Fibroblast of skin of left biceps (primary cell): Measurements from ENCODE around the gene PEX6.

Source experiments
- DNase-seq, 2 experiments: peaks; one replicate each; pipeline ENCODE4 v3.0.0-alpha.2; 2013; ENCODE audit warnings: low read depth in 2 of 2

The PEX6 gene, protein sequence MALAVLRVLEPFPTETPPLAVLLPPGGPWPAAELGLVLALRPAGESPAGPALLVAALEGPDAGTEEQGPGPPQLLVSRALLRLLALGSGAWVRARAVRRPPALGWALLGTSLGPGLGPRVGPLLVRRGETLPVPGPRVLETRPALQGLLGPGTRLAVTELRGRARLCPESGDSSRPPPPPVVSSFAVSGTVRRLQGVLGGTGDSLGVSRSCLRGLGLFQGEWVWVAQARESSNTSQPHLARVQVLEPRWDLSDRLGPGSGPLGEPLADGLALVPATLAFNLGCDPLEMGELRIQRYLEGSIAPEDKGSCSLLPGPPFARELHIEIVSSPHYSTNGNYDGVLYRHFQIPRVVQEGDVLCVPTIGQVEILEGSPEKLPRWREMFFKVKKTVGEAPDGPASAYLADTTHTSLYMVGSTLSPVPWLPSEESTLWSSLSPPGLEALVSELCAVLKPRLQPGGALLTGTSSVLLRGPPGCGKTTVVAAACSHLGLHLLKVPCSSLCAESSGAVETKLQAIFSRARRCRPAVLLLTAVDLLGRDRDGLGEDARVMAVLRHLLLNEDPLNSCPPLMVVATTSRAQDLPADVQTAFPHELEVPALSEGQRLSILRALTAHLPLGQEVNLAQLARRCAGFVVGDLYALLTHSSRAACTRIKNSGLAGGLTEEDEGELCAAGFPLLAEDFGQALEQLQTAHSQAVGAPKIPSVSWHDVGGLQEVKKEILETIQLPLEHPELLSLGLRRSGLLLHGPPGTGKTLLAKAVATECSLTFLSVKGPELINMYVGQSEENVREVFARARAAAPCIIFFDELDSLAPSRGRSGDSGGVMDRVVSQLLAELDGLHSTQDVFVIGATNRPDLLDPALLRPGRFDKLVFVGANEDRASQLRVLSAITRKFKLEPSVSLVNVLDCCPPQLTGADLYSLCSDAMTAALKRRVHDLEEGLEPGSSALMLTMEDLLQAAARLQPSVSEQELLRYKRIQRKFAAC

GRCh38 chr6:42978839-42979522 lies at the start of gene PEX6:
Gene PEX6, minus strand, starts transcription at chr6:42979181. Its CDS starts 31 bp downstream, at chr6:42979150.
- peak; percentile 47 to 54 for DNase-seq

DNA sequence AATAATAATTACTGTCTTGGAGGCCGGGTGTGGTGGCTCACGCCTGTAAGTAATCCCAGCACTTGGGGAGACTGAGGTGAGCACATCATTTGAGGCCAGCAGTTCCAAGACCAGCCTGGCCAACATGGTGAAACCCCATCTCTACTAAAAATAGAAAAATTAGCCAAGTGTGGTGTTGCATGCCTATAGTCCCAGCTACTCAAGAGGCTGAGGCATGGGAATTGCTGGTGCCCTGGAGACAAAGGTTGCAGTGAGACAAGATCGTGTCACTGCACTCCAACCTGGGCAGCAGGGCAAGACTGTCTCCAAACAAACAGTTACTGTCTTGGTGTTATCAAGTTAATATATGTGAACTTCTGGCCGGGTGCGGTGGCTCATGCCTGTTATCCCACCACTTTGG lies 47.4 kb upstream of the PEX6 start:
- no peak for DNase-seq

DNA sequence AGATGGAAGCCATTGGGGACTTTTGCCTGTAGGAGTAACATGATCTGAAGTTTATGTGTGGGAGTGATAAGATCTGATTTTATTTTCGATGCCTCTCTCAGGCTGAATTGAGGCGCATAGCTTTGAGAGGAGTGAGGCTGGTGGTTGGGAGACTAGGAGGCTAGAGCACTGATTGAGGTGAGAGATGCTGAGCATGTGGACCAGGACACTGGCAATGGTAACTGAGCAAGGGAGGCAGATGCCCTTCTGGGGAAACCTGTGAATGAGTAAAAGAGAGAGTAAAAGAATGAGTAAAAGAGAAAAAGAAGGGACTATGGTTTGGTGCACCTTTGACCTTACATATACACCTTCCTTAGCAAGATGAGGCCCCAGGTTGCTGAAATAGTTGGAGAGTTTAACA lies 45.5 kb upstream of the PEX6 start:
- no peak for DNase-seq

GRCh38 chr6:43021270-43022047 lies 42.5 kb upstream of the PEX6 start, which contains the start of gene RRP36:
Gene RRP36, plus strand, starts transcription at chr6:43021623. Its CDS starts 32 bp downstream, at chr6:43021655.
- peak in 1 of 2 experiments; percentile 20 for DNase-seq

DNA sequence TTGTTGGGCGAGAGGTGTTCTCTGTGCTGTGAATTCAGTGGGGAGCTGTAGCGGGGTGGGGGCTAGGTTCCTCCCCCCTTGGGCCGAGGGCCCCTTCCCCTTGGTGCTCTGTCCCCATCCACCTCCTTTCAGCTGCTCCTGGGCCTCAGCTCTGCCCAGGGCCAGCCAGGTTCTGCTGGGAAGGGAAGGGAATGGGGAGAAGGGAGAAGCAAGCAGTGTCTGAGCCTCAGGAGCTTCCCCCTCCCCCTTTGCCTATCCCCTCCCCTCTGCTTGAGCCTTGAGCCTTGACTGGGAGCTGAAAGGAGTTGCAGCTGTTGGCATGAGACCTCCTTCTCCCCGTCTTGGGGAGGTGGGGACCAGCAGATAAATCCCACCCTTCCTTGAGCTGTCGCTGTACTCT lies 41.9 kb upstream of the PEX6 start:
- DNase-seq = no peak

GRCh38 chr6:43020052-43020705 lies 41.2 kb upstream of the PEX6 start:
- no peak for DNase-seq

- DNase-seq = no peak
Measured at GRCh38 chr6:43019152-43019551, 40.2 kb upstream of the PEX6 start.

DNA sequence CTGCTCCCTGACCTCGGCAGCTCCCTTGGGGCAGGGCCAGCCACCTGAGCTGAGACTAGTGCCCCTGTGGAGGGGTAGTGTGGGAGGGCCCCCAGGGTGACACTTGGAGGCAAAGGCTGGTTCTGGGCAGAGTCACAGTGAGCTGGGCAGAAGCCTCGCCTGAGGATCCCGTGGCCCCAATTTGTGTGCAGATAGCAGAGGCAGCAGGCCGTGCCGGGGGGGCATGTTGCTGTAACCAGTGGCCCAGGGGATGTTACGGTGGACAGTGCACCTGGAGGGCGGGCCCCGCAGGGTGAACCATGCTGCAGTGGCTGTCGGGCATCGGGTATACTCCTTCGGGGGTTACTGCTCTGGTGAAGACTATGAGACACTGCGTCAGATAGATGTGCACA lies 38.0 kb upstream of the PEX6 start:
- no peak for DNase-seq

DNA sequence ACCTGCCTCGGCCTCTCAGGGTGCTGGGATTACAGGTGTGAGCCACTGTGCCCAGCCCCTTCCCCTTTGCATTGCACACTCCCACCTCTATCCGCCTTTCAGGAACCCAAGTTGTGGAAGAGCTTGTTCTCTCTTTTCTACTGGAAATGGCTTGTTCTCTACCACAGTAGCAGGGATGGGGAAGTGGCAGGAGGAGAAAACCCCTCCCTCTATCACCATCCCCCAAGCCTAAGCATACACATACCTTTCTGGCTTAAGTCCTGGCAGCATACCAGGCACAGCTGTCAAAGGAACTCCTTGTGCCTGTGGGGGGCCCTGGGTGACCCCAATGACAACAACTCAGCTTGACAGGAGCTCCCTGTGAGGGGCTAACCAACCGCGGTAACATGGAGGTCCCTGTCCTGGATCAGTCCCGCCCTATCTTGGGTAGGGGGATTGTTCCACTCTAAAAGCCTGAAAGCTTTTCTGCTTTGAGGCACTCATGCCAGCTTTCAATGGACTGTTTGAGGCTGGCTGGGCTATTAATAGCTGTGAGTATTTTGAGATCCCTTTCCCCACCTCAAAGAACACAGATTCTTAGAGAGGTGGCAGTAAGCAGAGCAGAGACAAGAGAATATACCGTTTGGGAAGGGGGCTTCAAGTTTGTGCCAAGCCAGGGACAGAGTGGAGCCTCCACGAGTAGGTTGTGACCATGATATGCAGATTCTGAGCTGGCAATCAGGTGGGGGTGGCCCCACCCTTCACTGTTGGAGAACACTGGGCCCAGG lies 37.4 kb upstream of the PEX6 start:
- DNase-seq = no peak

DNA sequence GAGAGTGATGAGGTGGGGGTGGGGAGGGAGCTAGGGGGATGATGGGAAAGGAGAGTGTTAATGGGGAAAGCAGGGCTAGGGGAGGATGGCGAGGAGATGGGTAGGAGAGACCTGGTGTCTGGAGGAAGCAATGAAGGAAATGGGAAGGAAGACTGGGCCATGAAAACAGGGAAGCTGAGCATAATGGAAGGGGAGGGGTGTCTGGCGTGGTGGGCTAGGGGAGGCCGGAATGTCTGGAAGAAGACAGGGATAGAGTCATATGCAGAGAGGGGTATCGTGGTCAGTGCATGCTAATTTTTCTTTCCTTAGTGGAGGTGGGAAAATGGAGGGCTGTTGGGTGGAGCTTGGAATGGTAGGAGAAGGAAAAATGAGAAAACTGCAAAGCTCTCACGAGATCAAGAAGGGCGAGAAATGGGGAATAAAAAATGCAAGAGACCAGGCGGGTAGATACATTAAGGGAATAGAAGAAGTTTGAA lies 35.5 kb upstream of the PEX6 start:
- no peak for DNase-seq

- peak; percentile 99 for DNase-seq
Measured at GRCh38 chr6:43013843-43014433, 35.0 kb upstream of the PEX6 start, which contains the start of the genes KLHDC3 and MEA1. Gene KLHDC3, plus strand, starts transcription at chr6:43014249. Its CDS starts 2,944 bp downstream, at chr6:43017193. Gene MEA1, minus strand, starts transcription at chr6:43013946. Its CDS starts 133 bp downstream, at chr6:43013813.

GRCh38 chr6:43013097-43013842 lies 34.3 kb upstream of the PEX6 start:
- no peak for DNase-seq

- no peak for DNase-seq
Measured at GRCh38 chr6:43012364-43012763, 33.4 kb upstream of the PEX6 start.

GRCh38 chr6:43011207-43011606 lies 32.2 kb upstream of the PEX6 start:
- no peak for DNase-seq

DNA sequence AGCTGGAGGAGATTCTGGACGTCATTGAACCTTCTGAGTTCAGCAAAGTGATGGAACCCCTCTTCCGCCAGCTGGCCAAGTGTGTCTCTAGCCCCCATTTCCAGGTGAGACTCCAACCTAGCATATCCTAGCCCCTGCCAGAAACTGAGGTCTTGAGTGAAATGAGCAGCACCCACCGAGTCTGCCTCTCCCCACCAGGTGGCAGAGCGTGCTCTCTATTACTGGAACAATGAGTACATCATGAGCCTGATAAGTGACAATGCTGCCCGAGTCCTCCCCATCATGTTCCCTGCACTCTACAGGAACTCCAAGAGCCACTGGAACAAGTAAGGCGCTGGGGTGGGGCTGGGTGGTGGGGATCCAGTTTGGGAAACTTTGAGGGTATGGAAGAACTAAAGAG lies 30.1 kb upstream of the PEX6 start:
- no peak for DNase-seq

DNA sequence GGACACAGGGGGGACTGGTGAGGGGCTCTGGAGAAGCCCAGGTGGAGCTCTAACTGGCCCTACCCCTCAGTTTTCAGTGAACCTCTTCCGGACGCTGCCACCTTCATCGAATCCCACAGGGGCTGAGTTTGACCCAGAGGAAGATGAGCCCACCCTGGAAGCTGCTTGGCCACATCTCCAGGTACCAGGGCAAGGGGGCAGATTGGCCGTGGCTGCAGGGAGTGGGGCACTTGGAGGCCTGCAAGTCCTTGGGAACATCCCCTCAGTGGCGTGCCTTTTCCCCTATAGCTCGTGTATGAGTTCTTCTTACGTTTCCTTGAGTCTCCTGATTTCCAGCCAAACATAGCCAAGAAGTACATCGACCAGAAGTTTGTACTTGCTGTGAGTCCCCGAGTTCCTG lies 28.1 kb upstream of the PEX6 start:
- no peak for DNase-seq

GRCh38 chr6:43006251-43006650 lies 27.3 kb upstream of the PEX6 start:
- DNase-seq = no peak

- no peak for DNase-seq
Measured at GRCh38 chr6:43005844-43006243, 26.9 kb upstream of the PEX6 start.
